Bronchial epithelial cell (primary cell): ENCODE data around the gene ODAD4. TPM values are rescaled to one million over a fixed set of nuclear protein-coding genes. Genes with fewer than 3 reads are reported as not detected.

ENCODE experiments used
- DNase-seq: peaks from one replicate; pipeline ENCODE4 v3.0.0-alpha.2; 2010; ENCODE audit warnings: low read depth
- FAIRE-seq: peaks from 2 replicates; lab custom pipeline; 2011; peaks lifted over from hg19 to GRCh38; lab: Jason Lieb, UNC
- H3K27me3 ChIP-seq: 2 replicates; pipeline ENCODE4 v1.5.1; 2011; ENCODE audit warnings: low read length; ENCODE audit not compliant: control insufficient read depth, insufficient read depth
- H3K36me3 ChIP-seq: 2 replicates; pipeline ENCODE4 v1.5.1; 2011; ENCODE audit warnings: low read length; ENCODE audit not compliant: control insufficient read depth, insufficient read depth
- H3K4me3 ChIP-seq: 2 replicates; pipeline ENCODE4 v1.5.1; 2011; ENCODE audit warnings: mild to moderate bottlenecking, low read depth, low read length, control low read depth
- CTCF ChIP-seq: IDR thresholded peaks from 2 replicates; pipeline ENCODE4 v1.5.1; 2011; ENCODE audit warnings: mild to moderate bottlenecking, moderate library complexity, low read length, control low read depth, inconsistent platforms; ENCODE audit not compliant: insufficient read depth, severe bottlenecking
- total RNA-seq: library from RNA; depleted of rRNA; stranded (reverse); fragments of >200 nt; gene quantifications from 2 replicates; pipeline ENCODE4 v1.2.1, GENCODE V29; 2014

ODAD4 gene
- total RNA-seq, 1 donor from 2014 or later, result 0.26 TPM

- TF ChIP-seq CTCF, result peak; percentile 43
- no peaks in the 10 kb centered on the region for H3K27me3 ChIP-seq
- H3K36me3 ChIP-seq, result no peaks in the 10 kb centered on the region
- no peak for FAIRE-seq
- no peak overlapping the region for H3K4me3 ChIP-seq
- peak; percentile 39 for DNase-seq
Observed at GRCh38 chr17:41959336-41960095, 29.1 kb downstream of the ODAD4 start.

- TF ChIP-seq CTCF, result no peak
- Histone ChIP-seq H3K27me3 (no peaks in the 10 kb centered on the region), H3K36me3 (no peaks in the 10 kb centered on the region), H3K4me3 (no peak overlapping the region)
- FAIRE-seq, result no peak
- DNase-seq, result no peak
Observed at GRCh38 chr17:41962111-41962510, 31.7 kb downstream of the ODAD4 start.

- no peak for FAIRE-seq
- Histone ChIP-seq H3K36me3 (no peaks in the 10 kb centered on the region), H3K4me3 (no peak overlapping the region), H3K27me3 (no peaks in the 10 kb centered on the region)
- peak; percentile 37 for DNase-seq
- peak; percentile 82 for TF ChIP-seq CTCF
Observed at GRCh38 chr17:41962768-41963434, 32.5 kb downstream of the ODAD4 start.

GRCh38 chr17:41965694-41966462 is 35.5 kb downstream of the ODAD4 start:
- Histone ChIP-seq H3K27me3 (no peaks in the 10 kb centered on the region), H3K36me3 (peaks cover 1% of the 10 kb centered on the region), H3K4me3 (peak overlapping the region; percentile 76)
- FAIRE-seq, result peak; percentile 93
- DNase-seq, result peak; percentile 94
- no peak for TF ChIP-seq CTCF

GRCh38 chr17:41966463-41967140 is 36.2 kb downstream of the ODAD4 start, which contains the start of gene CNP:
TSS of gene CNP (plus strand) at chr17:41966795. CDS start at chr17:41966885, 90 bp downstream.
- H3K36me3 ChIP-seq, result peaks cover 1% of the 10 kb centered on the region
- TF ChIP-seq CTCF, result no peak
- DNase-seq (peak; percentile 56), FAIRE-seq (no peak)
- peak within 1 kb of the TSS; percentile 76 for H3K4me3 ChIP-seq
- no peaks in the 10 kb centered on the region for H3K27me3 ChIP-seq
